ENCODE measurements around the gene NUDT14. TPM values are rescaled to one million over a fixed set of nuclear protein-coding genes. Genes with fewer than 3 reads are reported as not detected.

The NUDT14 gene
- total RNA-seq, 2 experiments from 2014 or later, result 18.3 to 21.4 TPM

DNA sequence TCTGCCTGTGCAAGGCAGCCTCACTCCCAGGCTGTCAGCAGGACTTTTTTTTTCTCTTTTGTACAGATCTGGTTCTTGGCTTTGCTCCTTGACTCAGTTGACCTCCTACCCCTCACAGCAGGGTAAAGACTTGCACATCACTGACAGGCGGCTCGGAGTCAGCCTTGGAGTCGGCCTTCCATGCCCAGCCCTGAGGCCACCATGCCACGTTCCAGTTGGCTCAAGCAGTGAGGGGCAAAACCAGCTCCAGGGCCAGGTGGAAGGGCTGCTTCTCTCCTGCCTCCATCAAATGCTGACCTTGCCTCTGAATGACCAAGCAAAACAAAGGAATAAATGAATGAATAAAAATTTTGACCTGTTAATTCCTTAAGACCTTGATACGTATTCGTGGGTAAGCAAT lies 40.1 kb downstream of the NUDT14 start:
- Mint-ChIP-seq H3K36me3 (ENCODE audit: low read depth) (no peaks in the 10 kb centered on the region), H3K27ac (no peak overlapping the region), H3K4me1 (no peaks in the 10 kb centered on the region), H3K9me3 (peaks cover 12% of the 10 kb centered on the region), H3K4me3 (no peak overlapping the region), H3K27me3 (no peaks in the 10 kb centered on the region)
- CTCF ChIA-PET, result no interaction called here
- POLR2A ChIA-PET, result no interaction called here
- no peak for DNase-seq

DNA sequence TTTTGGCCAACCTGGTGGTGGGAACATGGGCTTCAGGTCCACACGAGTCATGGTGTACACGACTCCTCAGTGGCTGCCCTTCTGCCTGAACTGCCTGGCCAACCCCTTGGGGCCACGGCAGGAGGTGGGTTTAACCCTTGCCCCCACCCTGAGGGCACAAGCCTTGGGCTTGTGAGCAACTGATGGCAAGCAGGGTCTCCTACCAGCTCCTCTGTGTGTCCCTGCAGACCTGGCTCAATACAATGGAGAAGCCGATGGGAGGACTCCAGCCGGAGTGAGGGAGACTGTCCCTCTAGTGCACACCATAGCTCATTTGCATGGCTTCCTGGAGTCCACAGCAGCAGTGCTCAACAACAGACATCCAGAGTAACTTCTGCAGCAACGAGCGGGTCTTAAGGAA lies 40.5 kb downstream of the NUDT14 start:
- Mint-ChIP-seq H3K36me3 (ENCODE audit: low read depth) (no peaks in the 10 kb centered on the region), H3K27ac (no peak overlapping the region), H3K4me3 (no peak overlapping the region), H3K9me3 (peaks cover 12% of the 10 kb centered on the region), H3K27me3 (no peaks in the 10 kb centered on the region), H3K4me1 (no peaks in the 10 kb centered on the region)
- POLR2A ChIA-PET, result no interaction called here
- CTCF ChIA-PET, result no interaction called here
- no peak for DNase-seq

DNA sequence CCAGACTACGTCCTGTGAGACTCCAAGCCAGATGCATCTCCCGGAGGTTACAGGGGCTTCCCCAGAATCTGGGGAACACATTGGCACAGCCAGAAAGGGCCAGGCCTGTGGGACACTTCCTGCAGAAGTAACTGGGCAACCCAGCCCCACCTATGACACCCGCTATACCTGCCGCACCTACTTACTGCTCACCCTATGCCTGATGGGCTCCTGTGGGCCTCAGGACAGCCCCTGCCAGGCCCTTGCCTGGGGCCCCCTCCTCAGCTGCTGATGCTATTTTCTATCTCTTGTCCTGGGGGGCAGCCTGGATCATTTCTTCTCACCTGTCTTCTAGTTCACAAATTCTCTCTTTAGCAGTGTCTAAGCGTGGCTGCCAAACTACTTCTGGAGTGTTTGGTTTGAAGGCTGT lies 41.3 kb downstream of the NUDT14 start:
- no peak for DNase-seq
- Mint-ChIP-seq H3K4me3 (no peak overlapping the region), H3K27ac (no peak overlapping the region), H3K4me1 (no peaks in the 10 kb centered on the region), H3K36me3 (ENCODE audit: low read depth) (no peaks in the 10 kb centered on the region), H3K27me3 (no peaks in the 10 kb centered on the region), H3K9me3 (peaks cover 12% of the 10 kb centered on the region)
- POLR2A ChIA-PET, result no interaction called here
- CTCF ChIA-PET, result no interaction called here

DNA sequence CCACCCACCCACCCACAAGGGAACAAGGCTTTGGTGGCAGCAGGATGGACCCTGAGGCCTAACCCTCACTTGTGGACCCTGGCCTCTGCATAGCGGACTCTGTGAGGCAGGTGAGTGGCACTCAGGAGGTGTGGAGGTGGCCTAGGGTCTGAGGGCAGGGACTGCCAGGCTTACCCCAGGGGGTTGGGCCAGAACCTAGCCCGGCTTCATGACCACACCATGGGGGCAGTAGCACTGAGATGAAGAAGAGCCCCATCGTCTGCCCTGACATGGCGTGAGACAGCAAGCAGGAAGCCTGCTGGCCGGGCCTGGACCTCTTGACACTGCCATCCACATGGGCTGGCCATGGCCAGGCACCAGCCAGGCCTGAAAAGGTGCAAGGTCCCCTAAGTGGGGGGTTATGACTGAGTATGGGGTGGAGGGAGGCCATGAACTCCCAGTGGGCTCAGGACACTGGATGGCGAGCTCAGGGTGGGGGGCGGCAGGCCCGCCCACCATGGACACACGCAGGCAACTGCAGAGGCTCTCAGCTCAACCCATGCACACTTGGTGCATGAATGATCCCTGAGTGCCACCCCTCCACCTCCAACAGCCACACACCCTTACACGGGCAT lies 41.8 kb downstream of the NUDT14 start:
- Mint-ChIP-seq H3K27me3 (peaks cover under 1% of the 10 kb centered on the region), H3K36me3 (ENCODE audit: low read depth) (no peaks in the 10 kb centered on the region), H3K4me1 (no peaks in the 10 kb centered on the region), H3K9me3 (peaks cover 12% of the 10 kb centered on the region), H3K27ac (no peak overlapping the region), H3K4me3 (no peak overlapping the region)
- ChIA-PET CTCF (no interaction called here), POLR2A (no interaction called here)
- DNase-seq, result no peak

DNA sequence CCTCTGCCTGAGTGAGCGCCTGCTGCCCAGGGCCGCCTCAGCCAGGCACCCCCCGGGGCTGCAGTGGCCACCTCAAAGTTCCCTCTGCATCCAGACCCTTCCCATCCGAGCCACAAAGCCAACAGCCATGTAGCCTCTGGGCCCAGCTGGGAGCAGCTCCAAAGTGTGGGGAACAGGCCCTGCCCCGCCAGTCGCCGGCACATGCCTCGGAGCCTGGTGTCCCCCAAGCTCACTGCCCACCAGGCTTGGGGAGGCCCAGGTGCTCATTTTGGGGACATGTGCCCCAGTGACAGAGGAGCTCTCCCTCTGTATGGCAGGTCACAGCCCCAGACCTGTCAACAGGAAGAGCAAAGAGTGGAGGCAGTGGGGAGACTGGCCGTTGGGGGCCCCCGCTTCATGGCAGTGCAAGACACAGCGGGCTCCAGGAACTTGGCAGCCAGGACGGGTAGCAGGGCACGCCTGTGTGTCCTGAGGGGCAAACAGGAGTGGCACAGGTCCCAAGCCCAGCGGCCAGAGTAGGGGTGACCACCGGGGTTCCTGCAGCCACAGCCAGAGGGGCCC lies 42.5 kb downstream of the NUDT14 start:
- POLR2A ChIA-PET, result no interaction called here
- H3K36me3 Mint-ChIP-seq (ENCODE audit: low read depth), result no peaks in the 10 kb centered on the region

DNA sequence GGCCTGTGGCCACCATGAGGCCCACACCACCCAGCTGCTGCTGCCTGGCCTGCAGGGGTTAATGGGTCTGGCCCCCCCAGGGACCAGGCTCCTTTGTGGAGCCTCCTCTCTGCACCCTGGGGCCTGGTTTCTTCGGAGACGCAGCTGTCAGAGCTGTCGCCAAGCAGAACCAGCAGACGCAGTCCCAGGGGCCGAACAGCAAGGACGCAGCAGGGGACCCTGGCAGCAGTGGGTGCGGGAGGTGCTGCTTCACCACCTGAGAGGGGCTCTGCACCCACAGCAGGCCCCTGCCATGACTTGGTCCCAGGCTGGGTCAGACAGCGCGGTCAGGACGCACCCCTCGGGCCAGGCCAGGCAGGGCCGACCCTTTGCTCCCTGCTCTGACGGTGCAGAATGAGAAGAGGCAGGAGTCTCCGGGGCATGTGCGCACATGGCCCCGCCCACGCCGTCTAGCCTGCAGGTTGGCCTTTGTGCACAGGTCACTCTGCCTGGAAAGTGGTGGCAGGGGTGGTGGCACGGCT lies 43.0 kb downstream of the NUDT14 start:
- Mint-ChIP-seq H3K4me1 (no peaks in the 10 kb centered on the region), H3K36me3 (ENCODE audit: low read depth) (no peaks in the 10 kb centered on the region), H3K27ac (no peak overlapping the region), H3K9me3 (peaks cover 12% of the 10 kb centered on the region), H3K27me3 (peaks cover 6% of the 10 kb centered on the region), H3K4me3 (no peak overlapping the region)
- CTCF ChIA-PET, result no interaction called here
- no peak for DNase-seq
- POLR2A ChIA-PET, result no interaction called here

More for the DNA sequence above, 42.5 kb downstream of the NUDT14 start:
- Mint-ChIP-seq H3K4me1 (no peaks in the 10 kb centered on the region), H3K9me3 (peaks cover 12% of the 10 kb centered on the region), H3K4me3 (no peak overlapping the region), H3K27ac (no peak overlapping the region), H3K27me3 (peaks cover 1% of the 10 kb centered on the region)
- CTCF ChIA-PET, result no interaction called here
- DNase-seq, result no peak

DNA sequence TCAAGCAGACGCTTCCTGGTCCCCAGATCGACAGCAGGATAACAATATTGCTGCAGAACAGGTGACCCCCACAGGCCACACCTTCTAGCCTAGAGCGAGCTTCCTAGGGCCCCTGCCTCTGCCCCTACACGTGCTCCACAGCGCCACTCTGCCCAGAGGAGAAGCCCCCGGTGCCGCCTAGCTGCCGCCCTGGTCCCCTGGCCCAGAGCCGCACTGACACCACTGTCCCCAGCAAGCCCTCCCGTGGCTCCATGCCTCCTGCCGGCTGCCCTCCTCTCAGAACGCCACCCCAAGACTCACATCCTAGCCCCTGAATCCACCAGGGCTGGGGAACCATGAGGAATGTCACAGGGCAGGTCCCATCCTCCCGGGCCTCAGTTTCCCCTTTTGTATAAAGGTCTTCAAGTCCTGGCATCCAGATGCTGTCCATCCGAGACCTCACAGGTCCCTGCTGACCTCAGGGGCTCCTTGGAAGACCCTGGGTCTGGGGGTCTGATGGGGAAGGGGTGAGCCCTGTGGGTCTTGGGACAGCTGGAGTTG lies 43.6 kb downstream of the NUDT14 start:
- Mint-ChIP-seq H3K4me1 (no peaks in the 10 kb centered on the region), H3K27ac (no peak overlapping the region), H3K9me3 (peaks cover 12% of the 10 kb centered on the region), H3K36me3 (ENCODE audit: low read depth) (no peaks in the 10 kb centered on the region), H3K27me3 (peaks cover 10% of the 10 kb centered on the region), H3K4me3 (no peak overlapping the region)
- ChIA-PET CTCF (no interaction called here), POLR2A (no interaction called here)
- no peak for DNase-seq

DNA sequence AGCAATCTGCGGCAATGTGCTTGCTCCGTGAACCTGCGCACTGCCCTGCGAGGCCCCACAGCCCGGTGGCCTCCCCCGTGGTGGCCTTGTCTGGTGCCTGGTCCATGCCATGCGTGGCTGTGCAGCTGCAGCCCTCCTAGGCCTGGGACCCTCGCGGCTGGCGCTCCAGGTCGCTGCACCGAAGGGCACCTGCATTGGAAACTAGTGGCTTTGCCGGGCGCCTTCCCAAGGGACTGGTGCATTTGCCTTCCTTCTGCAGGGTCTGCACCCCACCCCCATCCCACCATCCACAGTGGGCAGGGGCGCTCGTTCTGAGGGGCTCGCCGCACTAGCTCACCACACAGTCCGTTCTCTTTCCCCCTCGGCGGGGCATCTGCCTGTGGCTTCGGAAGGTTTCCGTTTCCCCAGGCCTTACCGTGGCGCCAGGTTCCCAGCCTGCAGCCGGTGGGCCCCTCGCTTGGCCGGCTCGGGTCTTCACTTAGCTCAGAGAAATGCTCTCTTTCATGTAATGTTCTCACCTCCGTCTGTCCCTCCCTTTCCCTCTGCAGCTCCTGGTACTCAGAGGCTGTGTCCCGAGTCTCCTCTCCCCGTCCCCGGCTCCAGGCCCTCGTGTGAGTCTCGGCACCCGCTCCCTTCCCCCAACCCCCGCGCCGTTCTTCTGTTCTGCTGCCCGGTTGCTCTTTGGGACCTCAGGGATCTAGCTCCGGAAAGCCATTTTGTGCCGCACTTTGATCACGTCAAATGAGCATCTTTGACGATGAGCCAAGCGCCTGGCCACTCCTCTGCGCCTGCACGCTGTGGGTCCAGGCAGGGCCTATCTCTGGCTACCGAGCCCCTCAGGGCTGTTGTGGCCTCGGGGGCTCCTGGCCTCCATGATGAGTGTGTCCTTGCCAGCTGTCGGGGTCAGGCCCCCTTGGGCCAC lies 44.5 kb downstream of the NUDT14 start:
- ChIA-PET POLR2A (no interaction called here), CTCF (interaction anchor here (0.7 kb wide), 1 partner anchor 85 kb away, joined by 4 read pairs; no protein-coding TSS in a partner anchor)
- Mint-ChIP-seq H3K9me3 (peaks cover 8% of the 10 kb centered on the region), H3K4me1 (no peaks in the 10 kb centered on the region), H3K27ac (no peak overlapping the region), H3K27me3 (peaks cover 10% of the 10 kb centered on the region), H3K36me3 (ENCODE audit: low read depth) (no peaks in the 10 kb centered on the region), H3K4me3 (no peak overlapping the region)
- no peak for DNase-seq

DNA sequence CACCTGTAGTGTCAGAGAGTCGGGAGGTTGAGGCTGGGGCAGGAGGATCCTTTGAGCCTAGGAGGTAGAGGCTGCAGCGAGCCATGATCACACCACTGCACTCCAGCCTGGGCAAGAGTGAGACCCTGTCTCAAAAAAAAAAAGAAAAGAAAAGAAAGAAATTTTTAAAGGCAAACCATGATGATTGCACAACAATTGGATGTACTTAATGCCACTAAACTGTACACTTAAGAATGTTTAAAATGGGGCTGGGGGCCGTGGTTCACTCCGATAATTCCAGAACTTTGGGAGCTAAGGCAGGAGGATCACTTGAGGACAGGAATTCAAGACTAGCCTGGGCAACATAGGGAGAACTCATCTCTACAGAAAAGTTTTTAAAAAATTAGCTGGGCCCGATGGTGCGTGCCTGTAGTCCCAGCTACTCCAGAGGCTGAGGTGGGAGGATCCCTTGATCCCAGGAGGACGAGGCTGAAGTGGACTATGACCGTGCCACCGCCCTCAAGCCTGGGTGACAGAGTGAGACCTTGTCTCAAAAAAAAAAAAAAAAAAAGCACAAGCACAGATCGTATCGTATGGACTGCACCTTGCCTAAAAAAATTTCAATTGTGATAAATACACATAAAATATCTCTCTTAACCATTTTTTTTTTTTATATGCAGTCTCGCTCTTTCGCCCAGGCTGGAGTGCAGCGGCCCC lies 45.3 kb downstream of the NUDT14 start:
- POLR2A ChIA-PET, result no interaction called here
- CTCF ChIA-PET, result interaction anchor here (0.7 kb wide), 1 partner anchor 85 kb away, joined by 4 read pairs; no protein-coding TSS in a partner anchor
- peaks cover 10% of the 10 kb centered on the region for H3K27me3 Mint-ChIP-seq
- peaks cover 5% of the 10 kb centered on the region for H3K9me3 Mint-ChIP-seq
- H3K27ac Mint-ChIP-seq, result no peak overlapping the region
- H3K36me3 Mint-ChIP-seq (ENCODE audit: low read depth), result no peaks in the 10 kb centered on the region
- no peak overlapping the region for H3K4me3 Mint-ChIP-seq
- H3K4me1 Mint-ChIP-seq, result no peaks in the 10 kb centered on the region
- no peak for DNase-seq

DNA sequence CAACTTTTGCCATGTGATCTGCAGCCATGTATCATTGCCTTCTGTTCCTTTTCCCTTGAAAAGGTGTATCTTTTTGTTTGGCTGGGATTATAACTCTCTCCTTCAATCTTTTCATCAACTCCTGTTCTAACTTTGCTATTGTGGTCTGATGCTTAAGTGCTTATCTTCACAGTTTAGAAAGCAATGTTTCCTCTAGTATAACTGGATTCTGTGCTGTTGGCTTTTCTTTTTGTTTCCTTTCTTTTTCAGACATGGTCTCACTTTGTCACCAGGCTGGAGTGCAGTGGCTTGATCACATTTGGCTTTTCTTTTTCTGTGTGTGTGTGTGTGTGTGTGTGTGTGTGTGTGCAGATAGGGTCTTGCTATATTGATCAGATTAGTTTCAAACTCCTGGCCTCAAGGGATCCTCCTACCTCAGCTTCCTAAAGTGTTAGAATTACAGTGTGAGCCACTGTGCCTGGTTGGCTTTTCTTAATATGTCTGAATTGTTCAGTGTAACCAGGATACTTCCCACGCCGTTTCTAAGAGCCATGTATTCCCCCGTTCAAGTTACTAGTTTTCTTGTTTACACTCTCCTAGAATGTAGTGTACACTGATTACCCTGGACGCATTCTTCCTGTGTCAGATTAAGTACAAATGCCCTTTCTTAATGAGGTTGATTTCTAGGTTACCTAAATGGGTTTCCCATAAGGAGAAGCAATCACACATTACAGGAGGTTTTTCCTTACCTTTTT lies 48.0 kb downstream of the NUDT14 start:
- no peak overlapping the region for H3K27ac Mint-ChIP-seq
- no peak for DNase-seq
- H3K9me3 Mint-ChIP-seq, result peaks cover 3% of the 10 kb centered on the region
- peaks cover 10% of the 10 kb centered on the region for H3K27me3 Mint-ChIP-seq
- ChIA-PET CTCF (interaction anchor here (1.0 kb wide), 1 partner anchor 39 kb away, joined by 4 read pairs; no protein-coding TSS in a partner anchor), POLR2A (no interaction called here)
- no peaks in the 10 kb centered on the region for H3K36me3 Mint-ChIP-seq (ENCODE audit: low read depth)
- no peaks in the 10 kb centered on the region for H3K4me1 Mint-ChIP-seq
- no peak overlapping the region for H3K4me3 Mint-ChIP-seq

DNA sequence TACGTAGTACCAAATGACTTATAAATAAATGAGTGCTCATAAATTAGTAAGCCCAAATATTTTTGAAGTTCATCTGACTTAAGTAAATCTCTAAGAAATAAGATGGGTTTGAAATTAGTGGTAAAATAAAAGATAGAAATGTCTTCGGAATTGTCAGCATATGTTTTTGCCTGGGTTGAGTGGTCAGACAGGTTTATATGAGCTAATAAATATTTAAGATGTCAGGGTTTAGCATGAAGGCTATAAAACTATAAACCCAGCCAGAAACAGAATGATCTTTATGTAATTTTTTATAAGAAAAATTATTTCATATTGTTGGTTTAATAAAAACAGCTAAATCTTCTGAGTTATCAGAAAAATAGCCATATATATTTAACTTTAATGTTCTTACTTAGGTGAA lies 49.9 kb downstream of the NUDT14 start:
- Mint-ChIP-seq H3K4me1 (no peaks in the 10 kb centered on the region), H3K9me3 (peaks cover 3% of the 10 kb centered on the region), H3K4me3 (no peak overlapping the region), H3K27ac (no peak overlapping the region), H3K36me3 (ENCODE audit: low read depth) (no peaks in the 10 kb centered on the region), H3K27me3 (peaks cover 12% of the 10 kb centered on the region)
- no peak for DNase-seq
- ChIA-PET POLR2A (no interaction called here), CTCF (interaction anchor here (0.6 to 0.7 kb wide), 2 partner anchors 71 to 627 kb away, joined by 3 to 4 read pairs; no protein-coding TSS in a partner anchor)

DNA sequence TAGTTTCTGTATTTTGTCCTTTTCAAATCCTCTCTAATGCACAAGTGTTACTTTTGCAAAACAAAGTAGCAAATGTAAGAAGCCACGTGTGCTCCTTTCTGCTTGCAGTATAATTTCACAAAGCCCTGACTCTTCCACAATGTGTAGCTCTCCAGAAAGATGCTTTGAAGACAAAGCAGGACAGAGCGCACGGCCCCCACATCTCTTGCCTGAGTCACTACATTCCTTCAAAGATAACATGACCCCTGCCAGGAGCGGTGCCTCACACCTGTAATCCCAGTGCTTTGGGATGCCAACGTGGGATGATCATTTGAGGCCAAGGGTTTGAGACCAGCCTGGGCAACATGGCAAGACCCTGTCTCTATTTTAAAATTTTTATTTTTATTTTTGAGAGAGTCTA lies 53.1 kb downstream of the NUDT14 start:
- CTCF ChIA-PET, result no interaction called here

More for the DNA sequence above, 53.1 kb downstream of the NUDT14 start:
- POLR2A ChIA-PET, result interaction anchor here (0.6 kb wide), 1 partner anchor 1877 kb away, joined by 3 read pairs; no protein-coding TSS in a partner anchor
- Mint-ChIP-seq H3K27ac (no peak overlapping the region), H3K36me3 (ENCODE audit: low read depth) (no peaks in the 10 kb centered on the region), H3K27me3 (peaks cover 9% of the 10 kb centered on the region), H3K9me3 (peaks cover 3% of the 10 kb centered on the region), H3K4me3 (no peak overlapping the region), H3K4me1 (peaks cover 4% of the 10 kb centered on the region)
- DNase-seq, result no peak
